KMS-11 (cell line): Measurements from ENCODE around the gene BRCA1.

Experiments used
- H2AFZ ChIP-seq: fragments of 200-600 bp; sonication (generic); 2 replicates; pipeline ENCODE4 v1.6.1; 2016; ENCODE audit warnings: antibody characterized with exemption, mixed run types, low read depth
- H3K27ac ChIP-seq: fragments of 200-600 bp; sonication (generic); 2 replicates; pipeline ENCODE4 v1.6.1; 2016; ENCODE audit warnings: mild to moderate bottlenecking, mixed run types
- H3K27me3 ChIP-seq: fragments of 200-600 bp; sonication (generic); 2 replicates; pipeline ENCODE4 v1.6.1; 2017; ENCODE audit warnings: mild to moderate bottlenecking, low read depth, mixed run types, moderate library complexity; ENCODE audit not compliant: insufficient read depth
- H3K36me3 ChIP-seq: fragments of 200-600 bp; sonication (generic); 2 replicates; pipeline ENCODE4 v1.6.1; 2017; ENCODE audit warnings: mild to moderate bottlenecking, mixed run types; ENCODE audit not compliant: insufficient read depth
- H3K4me1 ChIP-seq: fragments of 200-600 bp; sonication (generic); 2 replicates; pipeline ENCODE4 v1.6.1; 2016; ENCODE audit warnings: mild to moderate bottlenecking, low read depth, mixed run types; ENCODE audit not compliant: poor library complexity, severe bottlenecking
- H3K4me2 ChIP-seq: fragments of 200-600 bp; sonication (generic); 2 replicates; pipeline ENCODE4 v1.7.0; 2016; ENCODE audit warnings: mild to moderate bottlenecking, mixed run types
- H3K4me3 ChIP-seq: fragments of 200-600 bp; sonication (generic); IDR thresholded peaks from 2 replicates; pipeline ENCODE4 v1.6.1; 2017; ENCODE audit warnings: low read depth, low read length, mixed read lengths; ENCODE audit not compliant: insufficient read depth
- H3K79me2 ChIP-seq: fragments of 200-600 bp; sonication (generic); 2 replicates; pipeline ENCODE4 v1.6.1; 2016; ENCODE audit warnings: low read depth, mixed run types; ENCODE audit not compliant: insufficient read depth
- H3K9ac ChIP-seq: fragments of 200-600 bp; sonication (generic); 2 replicates; pipeline ENCODE4 v1.6.1; 2016; ENCODE audit warnings: mild to moderate bottlenecking, mixed run types
- H4K20me1 ChIP-seq: fragments of 200-600 bp; sonication (generic); 2 replicates; pipeline ENCODE4 v1.6.1; 2016; ENCODE audit warnings: mild to moderate bottlenecking, mixed run types; ENCODE audit not compliant: insufficient read depth
- TF ChIP-seq, protein P1 (sequence below): fragments of 200-600 bp; sonication (generic); conservative IDR thresholded peaks from 2 replicates; pipeline ENCODE4 v1.6.1; 2017; ENCODE audit warnings: low read depth, mild to moderate bottlenecking, antibody characterized with exemption, low read length, moderate library complexity, mixed read lengths

Gene BRCA1

GRCh38 chr17:43016216-43016615 lies 108.9 kb downstream of the BRCA1 start:
- Histone ChIP-seq H3K79me2 (no peaks in the 10 kb centered on the region), H3K9ac (no peak overlapping the region), H2AFZ (no peak overlapping the region), H3K27me3 (no peaks in the 10 kb centered on the region), H3K4me2 (no peak overlapping the region), H3K4me3 (no peak overlapping the region), H3K36me3 (no peaks in the 10 kb centered on the region), H3K27ac (no peak overlapping the region), H4K20me1 (no peaks in the 10 kb centered on the region), H3K4me1 (peaks cover 10% of the 10 kb centered on the region)
- TF ChIP-seq, protein P1, sequence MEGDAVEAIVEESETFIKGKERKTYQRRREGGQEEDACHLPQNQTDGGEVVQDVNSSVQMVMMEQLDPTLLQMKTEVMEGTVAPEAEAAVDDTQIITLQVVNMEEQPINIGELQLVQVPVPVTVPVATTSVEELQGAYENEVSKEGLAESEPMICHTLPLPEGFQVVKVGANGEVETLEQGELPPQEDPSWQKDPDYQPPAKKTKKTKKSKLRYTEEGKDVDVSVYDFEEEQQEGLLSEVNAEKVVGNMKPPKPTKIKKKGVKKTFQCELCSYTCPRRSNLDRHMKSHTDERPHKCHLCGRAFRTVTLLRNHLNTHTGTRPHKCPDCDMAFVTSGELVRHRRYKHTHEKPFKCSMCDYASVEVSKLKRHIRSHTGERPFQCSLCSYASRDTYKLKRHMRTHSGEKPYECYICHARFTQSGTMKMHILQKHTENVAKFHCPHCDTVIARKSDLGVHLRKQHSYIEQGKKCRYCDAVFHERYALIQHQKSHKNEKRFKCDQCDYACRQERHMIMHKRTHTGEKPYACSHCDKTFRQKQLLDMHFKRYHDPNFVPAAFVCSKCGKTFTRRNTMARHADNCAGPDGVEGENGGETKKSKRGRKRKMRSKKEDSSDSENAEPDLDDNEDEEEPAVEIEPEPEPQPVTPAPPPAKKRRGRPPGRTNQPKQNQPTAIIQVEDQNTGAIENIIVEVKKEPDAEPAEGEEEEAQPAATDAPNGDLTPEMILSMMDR: no peak

- Histone ChIP-seq H4K20me1 (no peaks in the 10 kb centered on the region), H3K36me3 (no peaks in the 10 kb centered on the region), H3K4me3 (no peak overlapping the region), H3K27me3 (no peaks in the 10 kb centered on the region), H3K9ac (no peak overlapping the region), H3K4me2 (no peak overlapping the region), H3K79me2 (no peaks in the 10 kb centered on the region), H2AFZ (no peak overlapping the region), H3K27ac (no peak overlapping the region), H3K4me1 (peaks cover 10% of the 10 kb centered on the region)
- TF ChIP-seq, protein P1: no peak
Observed at GRCh38 chr17:43015579-43015978, 109.6 kb downstream of the BRCA1 start.

DNA sequence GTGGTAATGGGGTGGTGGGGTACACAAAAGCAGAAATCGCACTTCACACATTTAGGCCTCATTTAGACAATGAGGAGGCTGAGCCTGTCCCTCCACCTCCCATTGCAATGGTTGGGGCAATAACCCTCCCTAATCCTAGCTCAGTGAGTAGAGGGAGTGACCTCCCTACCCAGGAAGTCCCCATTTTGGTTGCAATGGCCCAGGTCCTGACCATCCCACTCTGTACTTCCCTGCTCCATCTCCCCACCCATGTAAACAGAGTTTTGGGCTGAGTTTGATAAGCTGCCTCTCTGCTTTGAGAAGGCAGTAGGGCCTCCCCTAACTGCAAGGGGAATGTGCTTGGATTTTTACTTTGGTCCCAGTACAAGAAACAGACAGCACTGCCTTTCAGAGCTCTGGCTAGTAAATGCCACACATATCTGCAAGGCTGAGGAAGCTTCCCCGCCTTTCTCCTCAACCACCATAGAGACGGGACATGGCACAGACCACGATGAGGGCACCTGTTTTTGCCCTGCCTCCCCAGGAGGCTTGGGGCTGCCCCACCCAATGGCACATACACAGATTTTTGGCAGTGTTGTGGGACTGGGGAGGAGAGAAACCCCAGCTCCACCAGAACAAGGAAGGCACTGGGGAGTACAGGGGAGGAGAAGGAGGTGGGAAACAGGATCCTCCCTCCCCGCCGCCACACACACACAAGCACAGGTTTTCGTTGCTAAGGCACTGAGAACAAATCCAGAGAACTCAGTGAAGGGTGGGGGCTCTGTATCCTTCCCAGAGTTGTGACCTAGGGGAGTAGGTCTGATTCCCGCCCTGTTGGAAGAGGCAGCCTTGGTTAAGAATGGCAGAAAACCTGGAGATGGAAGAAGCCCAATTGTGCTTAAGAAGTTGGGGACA lies 110.3 kb downstream of the BRCA1 start:
- TF ChIP-seq, protein P1: no peak
- no peaks in the 10 kb centered on the region for H3K36me3 ChIP-seq
- peaks cover 10% of the 10 kb centered on the region for H3K4me1 ChIP-seq
- no peak overlapping the region for H3K27ac ChIP-seq
- H3K27me3 ChIP-seq: no peaks in the 10 kb centered on the region
- no peaks in the 10 kb centered on the region for H4K20me1 ChIP-seq
- no peak overlapping the region for H3K4me2 ChIP-seq
- H3K9ac ChIP-seq: no peak overlapping the region
- no peaks in the 10 kb centered on the region for H3K79me2 ChIP-seq
- H3K4me3 ChIP-seq: no peak overlapping the region
- H2AFZ ChIP-seq: no peak overlapping the region

DNA sequence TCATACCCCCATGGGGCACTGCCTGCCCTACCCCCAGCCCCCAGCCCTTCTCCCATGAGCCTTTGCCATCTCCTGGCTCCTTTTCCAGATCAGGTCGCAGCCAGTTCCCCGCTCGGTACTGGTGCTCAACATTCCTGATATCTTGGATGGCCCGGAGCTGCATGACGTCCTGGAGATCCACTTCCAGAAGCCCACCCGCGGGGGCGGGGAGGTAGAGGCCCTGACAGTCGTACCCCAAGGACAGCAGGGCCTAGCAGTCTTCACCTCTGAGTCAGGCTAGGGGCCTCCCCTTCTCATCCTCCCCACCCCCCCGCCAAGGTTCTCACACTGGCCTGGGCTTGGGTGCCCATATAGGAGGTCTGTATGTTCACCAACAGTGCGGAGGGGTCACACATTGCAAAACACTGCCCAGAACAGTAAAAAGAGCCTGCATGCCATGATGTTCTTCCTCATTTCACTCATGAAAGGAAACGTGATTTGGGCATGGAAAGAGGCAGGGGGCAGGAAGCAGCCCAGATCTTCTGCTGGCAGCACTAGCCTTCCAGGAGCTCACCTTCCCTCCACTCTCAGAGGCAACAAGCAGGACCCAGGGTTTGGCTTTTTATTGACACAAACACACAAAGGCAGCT lies 111.0 kb downstream of the BRCA1 start:
- TF ChIP-seq, protein P1: no peak
- Histone ChIP-seq H3K9ac (no peak overlapping the region), H3K4me1 (peaks cover 10% of the 10 kb centered on the region), H3K4me3 (no peak overlapping the region), H3K36me3 (no peaks in the 10 kb centered on the region), H3K27me3 (no peaks in the 10 kb centered on the region), H3K4me2 (no peak overlapping the region), H2AFZ (no peak overlapping the region), H4K20me1 (no peaks in the 10 kb centered on the region), H3K27ac (no peak overlapping the region), H3K79me2 (no peaks in the 10 kb centered on the region)
